ENCODE results near the gene MMP20.
A peak's percentile ranks its signal among the peaks of the same experiment; 100 is the strongest.

Gene MMP20

GRCh38 chr11:102604011-102604410 lies 21.1 kb downstream of the MMP20 start:
- POLR2A ChIA-PET: no interaction called here
- TF ChIP-seq CTCF (IDR thresholded peaks at IDR 0.05; ENCODE audit: control extremely low read depth, extremely low read depth, low read depth, missing control alignments): no peak
- DNase-seq (ENCODE audit: extremely low spot score): no peak
- CTCF ChIA-PET: interaction anchor here (0.9 to 5.7 kb wide), 10 partner anchors 9 to 262 kb away, joined by 3 to 58 read pairs (median 6); no protein-coding TSS in a partner anchor

- CTCF ChIA-PET: interaction anchor here (0.9 to 5.7 kb wide), 11 partner anchors 10 to 310 kb away, joined by 3 to 58 read pairs (median 4); no protein-coding TSS in a partner anchor
- POLR2A ChIA-PET: no interaction called here
- no peak for TF ChIP-seq CTCF (IDR thresholded peaks at IDR 0.05; ENCODE audit: control extremely low read depth, extremely low read depth, low read depth, missing control alignments)
- DNase-seq (ENCODE audit: extremely low spot score): no peak
Observed at GRCh38 chr11:102603576-102603975, 21.6 kb downstream of the MMP20 start.

GRCh38 chr11:102603091-102603490 lies 22.0 kb downstream of the MMP20 start:
- ChIA-PET POLR2A (no interaction called here), CTCF (interaction anchor here (0.9 to 5.7 kb wide), 11 partner anchors 9 to 309 kb away, joined by 3 to 58 read pairs (median 5); no protein-coding TSS in a partner anchor)
- TF ChIP-seq CTCF (IDR thresholded peaks at IDR 0.05; ENCODE audit: control extremely low read depth, extremely low read depth, low read depth, missing control alignments): no peak
- DNase-seq (ENCODE audit: extremely low spot score): no peak

GRCh38 chr11:102600666-102601065 lies 24.5 kb downstream of the MMP20 start:
- ChIA-PET CTCF (interaction anchor here (1.0 to 5.7 kb wide), 4 partner anchors 8 to 37 kb away, joined by 3 to 58 read pairs (median 6); no protein-coding TSS in a partner anchor), POLR2A (interaction anchor here (0.6 kb wide), 1 partner anchor 12 kb away, joined by 5 read pairs; no protein-coding TSS in a partner anchor)
- no peak for DNase-seq (ENCODE audit: extremely low spot score)
- no peak for TF ChIP-seq CTCF (IDR thresholded peaks at IDR 0.05; ENCODE audit: control extremely low read depth, extremely low read depth, low read depth, missing control alignments)

- peak; percentile 61 for DNase-seq (ENCODE audit: extremely low spot score)
- CTCF ChIA-PET: interaction anchor here (1.0 to 1.8 kb wide), 3 partner anchors 8 to 36 kb away, joined by 3 to 8 read pairs (median 4); no protein-coding TSS in a partner anchor
- POLR2A ChIA-PET: no interaction called here
- no peak for TF ChIP-seq CTCF (IDR thresholded peaks at IDR 0.05; ENCODE audit: control extremely low read depth, extremely low read depth, low read depth, missing control alignments)
Observed at GRCh38 chr11:102599642-102600261, 25.4 kb downstream of the MMP20 start.

- CTCF ChIA-PET: interaction anchor here (1.0 to 5.6 kb wide), 5 partner anchors 15 to 207 kb away, joined by 3 to 30 read pairs (median 6); no protein-coding TSS in a partner anchor
Observed at GRCh38 chr11:102598272-102598671, 26.9 kb downstream of the MMP20 start.

More at GRCh38 chr11:102598272-102598671, 26.9 kb downstream of the MMP20 start:
- no peak for TF ChIP-seq CTCF (IDR thresholded peaks at IDR 0.05; ENCODE audit: control extremely low read depth, extremely low read depth, low read depth, missing control alignments)
- POLR2A ChIA-PET: no interaction called here
- DNase-seq (ENCODE audit: extremely low spot score): no peak
